Spleen (tissue), 11 donors: Measurements from ENCODE around the gene ODF2. TPM values are rescaled to one million over a fixed set of nuclear protein-coding genes. Genes with fewer than 3 reads are reported as not detected.

ENCODE experiments used
- DNase-seq: peaks from one replicate; pipeline ENCODE4 v3.0.0-alpha.2; 2020
- H3K27ac ChIP-seq, 8 donors: fragments of 200-600 bp; sonication (generic) in 7 of 8; 1 replicate in 4 of 8; 2 replicates in 4 of 8; pipeline versions ENCODE4 v1.5.0 to v1.8.0; 2016 to 2021; ENCODE audit warnings: inconsistent platforms in 4 of 8, mild to moderate bottlenecking in 4 of 8, moderate library complexity in 1 of 8
- H3K27me3 ChIP-seq, 7 donors: fragments of 200-600 bp; sonication (generic) in 6 of 7; replicated peaks in 1 of 7; 1 replicate in 4 of 7; 2 replicates in 3 of 7; pipeline versions ENCODE4 v1.5.0 to v1.8.0; 2016 to 2021; ENCODE audit warnings: inconsistent platforms in 3 of 7, mild to moderate bottlenecking in 1 of 7
- H3K36me3 ChIP-seq, 6 donors: fragments of 200-600 bp; sonication (generic) in 5 of 6; 1 replicate in 4 of 6; 2 replicates in 2 of 6; pipeline versions ENCODE4 v1.5.0 to v1.8.0; 2016 to 2021; ENCODE audit warnings: inconsistent platforms in 2 of 6
- H3K4me1 ChIP-seq, 6 donors: fragments of 200-600 bp; sonication (generic) in 5 of 6; 1 replicate in 3 of 6; 2 replicates in 3 of 6; pipeline versions ENCODE4 v1.5.0 to v1.8.0; 2016 to 2021; ENCODE audit warnings: inconsistent platforms in 3 of 6
- H3K4me3 ChIP-seq, 8 donors: fragments of 200-600 bp; sonication (generic) in 7 of 8; 1 replicate in 4 of 8; 2 replicates in 4 of 8; pipeline versions ENCODE4 v1.5.0 to v1.8.0; 2016 to 2021; ENCODE audit warnings: inconsistent platforms in 4 of 8, mild to moderate bottlenecking in 4 of 8, moderate library complexity in 2 of 8
- H3K9me3 ChIP-seq, 8 donors: fragments of 200-600 bp; sonication (generic) in 7 of 8; 1 replicate in 4 of 8; 2 replicates in 4 of 8; pipeline versions ENCODE4 v1.5.0 to v1.8.0; 2016 to 2021; ENCODE audit warnings: inconsistent platforms in 4 of 8
- POLR2A ChIP-seq, 3 donors: fragments of 450-650 bp; IDR thresholded peaks; one replicate each; pipeline ENCODE4 v1.5.1; 2017; ENCODE audit warnings: antibody characterized with exemption in 3 of 3, mild to moderate bottlenecking in 1 of 3
- POLR2AphosphoS5 ChIP-seq, 3 donors: sonication (generic); formaldehyde crosslinking; IDR thresholded peaks; one replicate each; pipeline ENCODE4 v1.5.1; 2017; ENCODE audit warnings: antibody characterized with exemption in 3 of 3
- WGBS, 5 donors: extraction: QIAGEN DNeasy Blood & Tissue Kit in 3 of 5; methylation state at CpG; one replicate each; pipeline versions ENCODE4 v1.1.5 to v1.1.7; 2013 to 2018; 5-methylcytosine and 5-hydroxymethylcytosine counted together
- intact Hi-C: fragments of 100-400 bp; cut with DNase I; formaldehyde crosslinking; loops from one replicate; pipeline ENCODE4 v1.15.0; 2023; ENCODE audit warnings: low total_unique reads
- polyA plus RNA-seq, 3 donors: library from polyadenylated mRNA; stranded (reverse); fragments of 200-250 nt; gene quantifications; one replicate each; pipeline ENCODE4 v1.2.1, GENCODE V29; 2013
- small RNA-seq, 4 donors: library from RNA; depleted of rRNA; stranded (forward); fragments of <200 nt; gene quantifications; one replicate each; pipeline ENCODE3, GENCODE V24; 2016
- total RNA-seq, 7 donors: library from RNA; depleted of rRNA in 3 of 7; stranded (reverse); fragments of >200 nt in 3 of 7; fragmentation: NEBNext Ultra II Directional in 4 of 7; extraction: Animal tissue kit (Norgen Biotek cat#: 25700) in 4 of 7; gene quantifications; one replicate each; pipeline versions ENCODE4 v1.1.0 to v1.2.1, GENCODE V29; 2016 to 2021
- TF ChIP-seq, protein P1 (sequence below), 11 experiments: fragments of 200-600 bp in 7 of 11; fragments of 450-650 bp in 4 of 11; sonication (generic) in 4 of 11; IDR thresholded peaks in 8 of 11; conservative IDR thresholded peaks in 3 of 11; 1 replicate in 7 of 11; 2 replicates in 4 of 11; pipeline versions ENCODE4 v1.4.0 to v1.8.0; 2016 to 2021; ENCODE audit warnings: antibody characterized with exemption in 11 of 11, inconsistent platforms in 4 of 11, mild to moderate bottlenecking in 1 of 11
- donor health status: healthy with polysubstance abuse.
- donor health status: DM: no; HTN: no; CAD: no; lungs with moderate emphysema.
- donor health status: DM: no; HTN: no; CAD: no.
- donor health status: Bipolar disorder and iron deficiency.
- donor health status: healthy.
- donor health status: DM: no; HTN: no; CAD: no.
- donor health status: DM: yes; HTN: yes; CAD: no.

Gene ODF2
- total and polyA plus RNA-seq, 10 donors, result 13.4 to 37.5 (median 26.6) TPM

DNA sequence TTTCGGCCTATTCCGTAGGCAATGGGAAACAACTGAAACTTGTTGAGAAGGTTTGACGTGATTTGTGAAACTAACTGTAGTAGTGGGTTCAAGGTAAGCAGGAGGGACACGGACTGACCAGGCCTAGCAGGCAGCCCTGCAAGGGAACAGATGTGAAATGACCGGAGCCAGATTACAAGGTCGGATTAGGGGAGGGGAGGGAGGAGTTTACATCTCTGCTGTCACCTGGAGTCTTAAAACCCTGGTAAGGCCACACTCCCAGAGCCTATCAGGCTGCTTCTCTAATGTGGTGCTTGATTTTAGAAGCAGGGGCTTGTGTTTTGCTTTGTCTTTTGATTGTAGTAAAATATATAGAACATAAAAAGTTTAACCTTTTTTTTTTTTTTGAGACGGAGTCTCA, 93.1 kb downstream of the ODF2 start:
- DNase-seq, result no peak
- peaks cover 0 to 3% (median 0%) of the 10 kb centered on the region in 6 donors for H3K36me3 ChIP-seq
- no peaks in the 10 kb centered on the region for H3K27me3 ChIP-seq
- 82 to 96% (median 93%) methylated on average over 7 of the region's 7 CpGs for WGBS, 5 donors
- intact Hi-C loops, result no loop called here
- TF ChIP-seq POLR2AphosphoS5 (IDR thresholded peaks at IDR 0.05) (no peak), POLR2A (IDR thresholded peaks at IDR 0.05) (no peak)
- TF ChIP-seq, protein P1, sequence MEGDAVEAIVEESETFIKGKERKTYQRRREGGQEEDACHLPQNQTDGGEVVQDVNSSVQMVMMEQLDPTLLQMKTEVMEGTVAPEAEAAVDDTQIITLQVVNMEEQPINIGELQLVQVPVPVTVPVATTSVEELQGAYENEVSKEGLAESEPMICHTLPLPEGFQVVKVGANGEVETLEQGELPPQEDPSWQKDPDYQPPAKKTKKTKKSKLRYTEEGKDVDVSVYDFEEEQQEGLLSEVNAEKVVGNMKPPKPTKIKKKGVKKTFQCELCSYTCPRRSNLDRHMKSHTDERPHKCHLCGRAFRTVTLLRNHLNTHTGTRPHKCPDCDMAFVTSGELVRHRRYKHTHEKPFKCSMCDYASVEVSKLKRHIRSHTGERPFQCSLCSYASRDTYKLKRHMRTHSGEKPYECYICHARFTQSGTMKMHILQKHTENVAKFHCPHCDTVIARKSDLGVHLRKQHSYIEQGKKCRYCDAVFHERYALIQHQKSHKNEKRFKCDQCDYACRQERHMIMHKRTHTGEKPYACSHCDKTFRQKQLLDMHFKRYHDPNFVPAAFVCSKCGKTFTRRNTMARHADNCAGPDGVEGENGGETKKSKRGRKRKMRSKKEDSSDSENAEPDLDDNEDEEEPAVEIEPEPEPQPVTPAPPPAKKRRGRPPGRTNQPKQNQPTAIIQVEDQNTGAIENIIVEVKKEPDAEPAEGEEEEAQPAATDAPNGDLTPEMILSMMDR (IDR thresholded peaks at IDR 0.05 in 8 of 11, conservative IDR thresholded peaks at IDR 0.05 in 3 of 11), result no peak
- no peak overlapping the region for H3K27ac ChIP-seq
- peaks cover 4 to 38% (median 29%) of the 10 kb centered on the region in 6 donors for H3K4me1 ChIP-seq
- no peak overlapping the region for H3K4me3 ChIP-seq
- no peaks in the 10 kb centered on the region for H3K9me3 ChIP-seq

DNA sequence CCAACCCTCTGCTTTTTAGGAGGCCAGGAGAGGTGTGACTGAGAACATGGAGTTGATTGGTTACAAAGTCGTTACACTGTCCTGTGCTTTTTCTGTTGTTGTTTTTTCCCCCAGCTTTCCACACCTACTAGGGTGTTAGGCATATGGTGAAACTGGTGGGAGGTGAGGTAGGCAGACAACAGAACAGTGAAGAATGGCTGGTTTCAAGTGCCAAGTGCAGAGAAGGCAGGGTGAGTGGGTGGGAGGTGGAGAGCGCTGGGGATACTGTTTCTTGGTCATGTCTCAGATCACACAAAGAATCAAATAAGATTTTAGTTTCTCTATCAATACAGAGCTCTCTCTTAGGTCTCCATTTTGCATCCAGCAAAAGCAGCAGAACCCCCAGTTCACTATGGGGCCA, 94.4 kb downstream of the ODF2 start:
- intact Hi-C loops, result loop anchor here (10.0 kb wide), 1 partner anchor 45 kb away; the partner anchor contains the start of gene GLE1
- WGBS, 5 donors, result 68 to 84% (median 73%) methylated on average over 2 of the region's 2 CpGs

More for the DNA sequence above, 94.4 kb downstream of the ODF2 start:
- Histone ChIP-seq H3K27me3 (no peaks in the 10 kb centered on the region), H3K9me3 (no peaks in the 10 kb centered on the region), H3K4me1 (peaks cover 17 to 51% (median 43%) of the 10 kb centered on the region in 6 donors), H3K4me3 (no peak overlapping the region), H3K27ac (peak overlapping the region; percentile 93 to 99 (median 97)), H3K36me3 (no peaks in the 10 kb centered on the region)
- TF ChIP-seq POLR2A (IDR thresholded peaks at IDR 0.05), result no peak
- TF ChIP-seq, protein P1 (IDR thresholded peaks at IDR 0.05 in 8 of 11, conservative IDR thresholded peaks at IDR 0.05 in 3 of 11), result no peak
- TF ChIP-seq POLR2AphosphoS5 (IDR thresholded peaks at IDR 0.05), result no peak
- no peak for DNase-seq

Small RNA genes lying within 50 kb of the gene (small RNA-seq; reads per million reads assigned to genes)
- gene RNU7-171P, result 0 reads per million in 4 donors

Other genes starting within 250 kb of the ODF2 start
- gene GOLGA2, start 180.0 kb upstream of the ODF2 start, total RNA-seq, result 10 to 100 TPM; 56.1 to 79.0 (median 68.0) TPM
- gene GOLGA2, start 180.0 kb upstream of the ODF2 start, polyA plus RNA-seq, result 10 to 100 TPM; 15.5 to 39.4 (median 28.0) TPM
- 10 to 100 TPM in 6 of 7 donors, 1 to 10 TPM in 1; 8.4 to 19.1 (median 13.6) TPM for gene SWI5, start 179.7 kb upstream of the ODF2 start, total RNA-seq
- gene SWI5, start 179.7 kb upstream of the ODF2 start, polyA plus RNA-seq, result 10 to 100 TPM; 15.6 to 23.4 (median 23.0) TPM
- 10 to 100 TPM in 5 of 7 donors, 1 to 10 TPM in 2; 9.0 to 19.2 (median 16.3) TPM for gene TRUB2, start 133.6 kb upstream of the ODF2 start, total RNA-seq
- 10 to 100 TPM; 11.8 to 15.3 (median 14.1) TPM for gene TRUB2, start 133.6 kb upstream of the ODF2 start, polyA plus RNA-seq
- 10 to 100 TPM; 23.9 to 53.8 (median 37.3) TPM for gene COQ4, start 133.2 kb upstream of the ODF2 start, total RNA-seq
- 10 to 100 TPM; 39.2 to 63.7 (median 54.7) TPM for gene COQ4, start 133.2 kb upstream of the ODF2 start, polyA plus RNA-seq
- gene SLC27A4, start 115.5 kb upstream of the ODF2 start, total RNA-seq, result 10 to 100 TPM in 6 of 7 donors, 1 to 10 TPM in 1; 9.6 to 14.2 (median 11.8) TPM
- gene SLC27A4, start 115.5 kb upstream of the ODF2 start, polyA plus RNA-seq, result 10 to 100 TPM in 1 of 3 donors, 1 to 10 TPM in 2; 8.4 to 15.5 (median 8.5) TPM
- 10 to 100 TPM; 32.9 to 58.1 (median 43.8) TPM for gene URM1, start 84.6 kb upstream of the ODF2 start, total RNA-seq
- gene URM1, start 84.6 kb upstream of the ODF2 start, polyA plus RNA-seq, result 10 to 100 TPM; 28.1 to 47.9 (median 47.9) TPM
- gene CERCAM, start 35.1 kb upstream of the ODF2 start, total RNA-seq, result 10 to 100 TPM in 4 of 7 donors, 1 to 10 TPM in 3; 8.3 to 22.7 (median 10.0) TPM
- 1 to 10 TPM; 3.8 to 7.4 (median 5.0) TPM for gene CERCAM, start 35.1 kb upstream of the ODF2 start, polyA plus RNA-seq
- 10 to 100 TPM; 20.8 to 31.2 (median 25.8) TPM for gene GLE1, start 48.7 kb downstream of the ODF2 start, total RNA-seq
- 10 to 100 TPM; 14.3 to 15.1 (median 14.7) TPM for gene GLE1, start 48.7 kb downstream of the ODF2 start, polyA plus RNA-seq
- 100 to 1,000 TPM; 228 to 386 (median 292) TPM for gene SPTAN1, start 96.6 kb downstream of the ODF2 start, total RNA-seq
- 100 to 1,000 TPM in 2 of 3 donors, 10 to 100 TPM in 1; 83.4 to 147 (median 118) TPM for gene SPTAN1, start 96.6 kb downstream of the ODF2 start, polyA plus RNA-seq
- gene DYNC2I2, start 200.8 kb downstream of the ODF2 start, total RNA-seq, result 10 to 100 TPM; 19.0 to 38.0 (median 25.8) TPM
- 10 to 100 TPM; 40.6 to 61.6 (median 53.8) TPM for gene DYNC2I2, start 200.8 kb downstream of the ODF2 start, polyA plus RNA-seq
- gene SET, start 233.2 kb downstream of the ODF2 start, total RNA-seq, result 100 to 1,000 TPM; 140 to 251 (median 216) TPM
- 100 to 1,000 TPM; 127 to 159 (median 158) TPM for gene SET, start 233.2 kb downstream of the ODF2 start, polyA plus RNA-seq
- 10 to 100 TPM in 4 of 7 donors, 1 to 10 TPM in 3; 5.6 to 18.5 (median 10.0) TPM for gene PKN3, start 246.5 kb downstream of the ODF2 start, total RNA-seq
- 10 to 100 TPM in 1 of 3 donors, 1 to 10 TPM in 2; 4.1 to 15.1 (median 9.5) TPM for gene PKN3, start 246.5 kb downstream of the ODF2 start, polyA plus RNA-seq